Activated gamma-delta T cell treated with Interleukin-2 at 50 U/mL for 16 hours (primary cell): ENCODE results near the gene LEMD3.

Experiments used
- DNase-seq: peaks from one replicate; pipeline ENCODE4 v3.0.0-alpha.2; 2020

LEMD3 gene

GRCh38 chr12:65208964-65209654, 39.7 kb downstream of the LEMD3 start:
- DNase-seq: no peak

GRCh38 chr12:65209655-65210043, 40.3 kb downstream of the LEMD3 start:
- no peak for DNase-seq

GRCh38 chr12:65217086-65217485, 47.7 kb downstream of the LEMD3 start:
- DNase-seq: no peak

- DNase-seq: no peak
Observed at GRCh38 chr12:65220761-65221160, 51.4 kb downstream of the LEMD3 start.

- no peak for DNase-seq
Observed at GRCh38 chr12:65229441-65229840, 60.1 kb downstream of the LEMD3 start.

GRCh38 chr12:65232476-65233077, 63.2 kb downstream of the LEMD3 start:
- DNase-seq: no peak

- no peak for DNase-seq
Observed at GRCh38 chr12:65237153-65237552, 67.8 kb downstream of the LEMD3 start.

- no peak for DNase-seq
Observed at GRCh38 chr12:65238609-65239008, 69.2 kb downstream of the LEMD3 start.

- DNase-seq: no peak
Observed at GRCh38 chr12:65248656-65249633, 79.6 kb downstream of the LEMD3 start.

- no peak for DNase-seq
Observed at GRCh38 chr12:65252515-65252914, 83.1 kb downstream of the LEMD3 start.

- DNase-seq: no peak
Observed at GRCh38 chr12:65257986-65258385, 88.6 kb downstream of the LEMD3 start.

GRCh38 chr12:65259501-65259900, 90.1 kb downstream of the LEMD3 start:
- DNase-seq: no peak

GRCh38 chr12:65263777-65264176, 94.4 kb downstream of the LEMD3 start:
- no peak for DNase-seq

GRCh38 chr12:65266408-65266807, 97.0 kb downstream of the LEMD3 start:
- no peak for DNase-seq

- no peak for DNase-seq
Observed at GRCh38 chr12:65269603-65270002, 100.2 kb downstream of the LEMD3 start.

- DNase-seq: no peak
Observed at GRCh38 chr12:65274602-65275272, 105.4 kb downstream of the LEMD3 start.

- DNase-seq: no peak
Observed at GRCh38 chr12:65275627-65276026, 106.2 kb downstream of the LEMD3 start.

GRCh38 chr12:65276916-65277530, 107.6 kb downstream of the LEMD3 start:
- DNase-seq: no peak

GRCh38 chr12:65277994-65278575, 108.7 kb downstream of the LEMD3 start:
- no peak for DNase-seq

- DNase-seq: peak; percentile 3
Observed at GRCh38 chr12:65278576-65279368, 109.4 kb downstream of the LEMD3 start, which contains the start of gene MSRB3. Gene MSRB3, plus strand, starts transcription at chr12:65278683. Its CDS starts 29,897 bp downstream, at chr12:65308580.
